Measurements from ENCODE around the gene RPS6KA2.
A peak's percentile ranks its signal among the peaks of the same experiment; 100 is the strongest.

RPS6KA2 gene

GRCh38 chr6:166483573-166484250, 143.3 kb downstream of the RPS6KA2 start:
- DNase-seq: no peak

- DNase-seq: no peak
These were observed 144.0 kb downstream of the RPS6KA2 start for GRCh38 chr6:166483026-166483425.

DNA sequence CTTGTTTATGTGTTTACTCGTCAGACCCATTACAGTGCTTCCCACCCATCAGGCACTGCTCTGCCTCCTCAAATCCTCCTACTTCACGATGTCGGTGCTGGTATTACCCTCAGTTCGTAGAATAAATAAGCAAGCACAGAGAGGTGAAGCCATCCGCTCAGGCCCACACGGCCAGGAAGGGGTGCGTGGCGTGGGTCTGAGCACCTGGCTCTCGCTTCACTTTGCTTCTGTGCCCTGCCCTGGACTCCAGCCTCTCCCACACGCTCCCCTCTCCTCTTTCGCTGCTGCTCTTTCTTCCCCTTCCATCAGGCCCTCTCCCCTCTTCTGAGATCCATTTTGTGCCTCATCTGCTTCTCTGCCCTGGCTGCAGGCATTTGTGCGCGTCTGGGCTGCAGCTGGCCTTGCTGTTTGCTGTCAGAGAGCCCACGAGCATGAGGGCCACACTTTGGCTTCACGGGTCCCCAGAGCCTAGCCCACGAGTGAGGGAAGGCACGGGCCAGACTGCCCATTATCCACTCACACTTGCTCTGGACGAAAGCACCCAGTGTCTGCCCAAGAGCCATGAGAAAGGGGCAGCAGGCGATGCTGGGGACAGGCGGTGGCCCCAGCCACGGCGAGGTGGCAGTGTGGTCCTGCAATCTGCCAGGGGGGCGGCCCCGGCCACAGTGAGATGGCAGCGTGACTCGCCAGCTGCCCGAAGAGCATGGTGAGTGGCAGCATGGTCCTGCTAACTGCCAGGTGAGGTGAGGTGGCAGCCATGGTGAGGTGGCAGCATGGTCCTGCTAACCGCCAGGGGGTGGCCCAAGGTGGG, 148.1 kb downstream of the RPS6KA2 start:
- no peak for DNase-seq

- DNase-seq: peak in 3 of 4 experiments; percentile 10 to 37 (median 36)
These were observed 149.2 kb downstream of the RPS6KA2 start for GRCh38 chr6:166477647-166478365.

DNA sequence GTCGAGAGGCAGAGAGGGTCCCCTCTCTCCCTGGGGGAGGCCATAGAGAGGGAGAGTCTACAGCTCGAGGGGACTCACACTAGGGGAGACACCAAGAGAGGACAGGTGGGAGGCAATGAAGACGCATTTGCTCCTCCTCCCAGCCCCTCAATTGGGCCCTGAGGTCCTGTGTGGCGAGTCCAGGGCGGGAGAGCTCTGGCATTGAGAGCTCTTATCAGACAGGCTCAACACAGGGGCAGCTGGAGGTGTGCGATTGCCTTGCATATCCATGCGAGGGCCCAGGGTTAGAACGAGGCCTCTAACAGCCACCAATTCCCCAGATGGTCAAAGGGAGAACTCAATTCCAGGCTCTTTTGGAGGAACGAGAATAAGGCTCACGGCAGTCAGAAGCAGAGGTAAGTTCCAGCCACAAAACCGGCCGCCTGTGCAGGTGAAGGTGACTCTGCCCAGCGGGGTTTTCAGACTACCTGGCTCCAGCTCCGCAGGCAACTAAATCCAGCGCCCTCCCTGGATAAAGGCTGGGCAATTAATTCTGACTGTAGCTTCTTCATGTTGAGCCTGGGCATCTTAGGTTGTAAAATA, 150.3 kb downstream of the RPS6KA2 start:
- no peak for DNase-seq

GRCh38 chr6:166476061-166476591, 150.9 kb downstream of the RPS6KA2 start:
- no peak for DNase-seq

GRCh38 chr6:166474721-166475565, 152.1 kb downstream of the RPS6KA2 start:
- no peak for DNase-seq

- DNase-seq: no peak
These were observed 153.0 kb downstream of the RPS6KA2 start for GRCh38 chr6:166473886-166474571.

- no peak for DNase-seq
These were observed 154.4 kb downstream of the RPS6KA2 start for GRCh38 chr6:166472636-166473035.

DNA sequence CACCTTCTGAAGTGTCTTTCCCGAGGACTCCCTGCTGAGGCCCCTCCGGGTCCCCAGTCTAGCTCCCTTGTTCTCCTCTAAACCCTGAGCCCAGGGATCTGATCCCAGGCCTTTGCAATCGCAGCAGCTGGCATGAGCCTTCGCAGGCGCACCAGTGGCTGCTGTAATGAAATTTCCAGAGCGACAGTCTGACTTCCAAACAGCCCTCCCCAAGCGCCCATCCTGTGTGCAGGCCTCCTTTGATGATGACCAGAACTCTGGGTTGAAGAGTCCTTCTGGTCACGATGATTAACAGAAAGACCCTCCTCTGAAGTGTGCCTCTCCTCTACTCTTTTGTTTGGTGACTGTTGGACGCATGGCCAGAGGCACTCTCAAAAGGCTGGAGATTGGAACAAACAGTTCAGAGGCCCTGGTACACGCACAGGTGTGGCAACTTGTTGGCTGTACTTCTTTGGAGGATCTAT, 155.2 kb downstream of the RPS6KA2 start:
- no peak for DNase-seq

GRCh38 chr6:166470863-166471410, 156.1 kb downstream of the RPS6KA2 start:
- no peak for DNase-seq

DNA sequence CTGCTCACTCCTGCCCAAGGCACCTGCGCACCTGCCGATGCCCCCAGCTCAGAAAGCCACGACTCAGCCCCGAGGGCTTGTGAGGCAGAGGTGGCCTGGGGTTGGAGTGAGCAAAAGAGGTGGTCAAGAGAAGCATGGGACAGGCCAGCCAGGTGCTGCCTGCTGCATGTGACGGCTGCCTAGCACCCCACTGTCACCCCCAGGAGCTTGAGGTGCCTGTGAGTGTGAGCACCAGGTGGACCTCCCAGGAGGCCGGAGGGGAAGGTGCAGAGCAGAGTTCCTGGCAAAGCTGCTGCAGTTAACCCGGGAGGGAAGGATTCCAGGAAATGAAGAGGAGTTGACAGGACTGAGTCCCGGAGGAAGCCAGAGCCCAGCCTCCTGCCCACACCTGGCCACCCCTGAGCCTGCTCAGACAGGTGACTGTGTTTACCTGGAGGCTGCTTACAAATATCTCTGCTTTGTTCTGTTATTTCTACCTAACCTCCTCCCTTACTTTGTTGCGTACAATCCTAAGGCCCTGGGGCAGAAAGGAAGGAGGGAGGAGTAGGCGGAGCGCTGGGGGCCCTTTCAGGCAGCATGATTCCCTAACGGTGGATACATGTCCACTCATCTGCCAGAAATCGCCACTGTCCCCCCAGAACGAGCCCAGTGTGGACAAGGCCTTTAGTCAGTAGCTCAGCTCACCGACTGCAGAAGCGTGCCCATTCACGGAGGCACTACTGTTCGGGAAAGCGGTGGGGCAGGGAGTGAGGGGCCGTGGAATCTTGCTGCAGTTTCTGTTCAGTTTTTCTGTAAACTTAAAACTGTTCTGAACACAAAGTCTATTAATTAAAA, 156.8 kb downstream of the RPS6KA2 start:
- no peak for DNase-seq

DNA sequence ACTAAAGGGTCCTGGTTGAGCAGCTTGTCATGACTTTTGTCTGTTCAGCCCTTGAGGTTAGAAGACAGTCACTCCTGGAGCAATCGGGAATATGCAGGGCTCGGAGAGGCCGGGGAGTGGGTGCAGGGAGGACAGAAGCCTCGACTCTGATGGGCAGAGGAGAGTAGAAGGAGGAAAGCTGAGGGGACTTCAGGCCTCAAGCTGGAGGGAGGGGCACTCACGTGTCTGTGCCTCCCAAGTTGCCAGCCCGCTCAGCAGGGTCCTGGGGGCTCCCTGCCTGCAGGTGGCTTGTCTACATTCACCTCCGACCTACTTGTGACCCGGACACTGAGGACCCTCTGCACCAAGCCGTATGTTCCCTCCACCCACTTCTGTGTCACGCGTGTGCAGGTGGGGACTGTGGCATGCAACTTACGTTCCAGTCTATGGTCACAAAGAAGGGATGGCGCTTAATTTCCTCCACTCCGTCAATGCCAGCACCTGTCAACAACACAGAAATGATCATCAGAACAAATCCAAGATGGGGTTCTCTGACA, 157.6 kb downstream of the RPS6KA2 start:
- no peak for DNase-seq

GRCh38 chr6:166467436-166468000, 159.5 kb downstream of the RPS6KA2 start:
- DNase-seq: no peak

DNA sequence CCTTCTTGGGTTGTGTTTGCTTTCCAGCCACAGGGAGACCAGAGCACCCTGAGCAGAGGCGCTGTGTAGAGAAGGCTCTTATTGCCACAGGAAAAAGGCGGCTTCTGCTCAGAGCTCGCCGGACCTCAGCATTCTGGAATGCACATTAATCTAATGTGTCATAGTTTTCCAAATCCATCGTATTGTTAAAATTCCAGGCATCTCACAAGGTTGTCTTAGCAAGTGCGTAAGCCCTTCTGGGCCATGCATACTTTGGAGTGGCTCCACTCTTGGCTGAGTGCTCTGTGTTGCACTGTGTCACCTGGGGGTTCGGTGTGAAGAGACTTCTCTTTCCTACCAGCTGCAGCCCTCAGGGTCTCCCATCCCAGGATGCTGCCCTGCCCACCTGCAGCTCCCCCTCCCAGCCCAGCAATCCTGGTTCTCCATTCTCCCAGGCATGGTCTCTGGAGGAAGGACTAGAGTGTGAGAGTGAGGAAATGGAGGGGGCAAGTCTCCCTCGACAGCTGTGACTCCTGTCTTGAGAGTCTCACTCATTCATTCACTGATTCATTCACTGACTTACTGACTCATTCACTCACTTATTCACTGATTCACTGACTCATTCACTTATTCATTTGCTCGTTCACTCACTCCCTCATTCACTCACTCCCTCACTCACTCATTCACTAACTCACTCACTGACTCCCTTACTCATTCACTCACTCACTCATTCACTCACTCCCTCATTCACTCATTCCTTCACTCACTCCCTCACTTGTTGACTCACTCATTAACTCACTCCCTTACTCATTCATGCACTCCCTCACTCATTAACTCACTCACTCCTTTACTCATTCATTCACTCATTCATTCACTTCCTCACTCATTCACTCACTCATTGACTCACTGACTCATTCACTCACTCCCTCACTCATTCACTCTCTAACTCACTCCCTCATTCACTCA, 160.6 kb downstream of the RPS6KA2 start:
- no peak for DNase-seq

- DNase-seq: no peak
These were observed 161.4 kb downstream of the RPS6KA2 start for GRCh38 chr6:166465671-166466087.

- no peak for DNase-seq
These were observed 162.1 kb downstream of the RPS6KA2 start for GRCh38 chr6:166465003-166465399.

Measured in suppressor macrophage (primary cell).